Measurements from ENCODE around the gene DACT1. TPM values are rescaled to one million over a fixed set of nuclear protein-coding genes. Genes with fewer than 3 reads are reported as not detected.

Gene DACT1
- total RNA-seq, 1 donor from 2014 or later = 5.2 TPM

- no peaks in the 10 kb centered on the region for H3K9me3 ChIP-seq
- ATAC-seq = peak; percentile 84
- intact Hi-C loops (cut with DNase I) = no loop called here
- H3K36me3 ChIP-seq = no peaks in the 10 kb centered on the region
- no peak overlapping the region for H3K27ac ChIP-seq
- no peak overlapping the region for H3K4me3 ChIP-seq
- peak; percentile 68 for DNase-seq
- peaks cover 6% of the 10 kb centered on the region for H3K4me1 ChIP-seq
- no peak for TF ChIP-seq CTCF (IDR thresholded peaks at IDR 0.05)
- no peaks in the 10 kb centered on the region for H3K27me3 ChIP-seq
These were observed 53.2 kb downstream of the DACT1 start for GRCh38 chr14:58690801-58691516.

GRCh38 chr14:58693048-58693447, 55.3 kb downstream of the DACT1 start:
- H3K4me3 ChIP-seq = no peak overlapping the region
- H3K9me3 ChIP-seq = no peaks in the 10 kb centered on the region
- no peak overlapping the region for H3K27ac ChIP-seq
- TF ChIP-seq CTCF (IDR thresholded peaks at IDR 0.05) = no peak
- H3K36me3 ChIP-seq = no peaks in the 10 kb centered on the region
- H3K27me3 ChIP-seq = no peaks in the 10 kb centered on the region
- no peak for ATAC-seq
- intact Hi-C loops (cut with DNase I) = no loop called here
- DNase-seq = no peak
- peaks cover 9% of the 10 kb centered on the region for H3K4me1 ChIP-seq

GRCh38 chr14:58695514-58695913, 57.8 kb downstream of the DACT1 start:
- Histone ChIP-seq H3K4me3 (no peak overlapping the region), H3K36me3 (no peaks in the 10 kb centered on the region), H3K4me1 (peaks cover 11% of the 10 kb centered on the region), H3K27ac (no peak overlapping the region), H3K27me3 (no peaks in the 10 kb centered on the region), H3K9me3 (no peaks in the 10 kb centered on the region)
- ATAC-seq (no peak), DNase-seq (no peak)
- TF ChIP-seq CTCF (IDR thresholded peaks at IDR 0.05) = no peak
- intact Hi-C loops (cut with DNase I) = no loop called here

GRCh38 chr14:58697266-58697929, 59.6 kb downstream of the DACT1 start:
- ATAC-seq = no peak
- intact Hi-C loops (cut with DNase I) = no loop called here
- no peak for DNase-seq
- Histone ChIP-seq H3K4me3 (no peak overlapping the region), H3K9me3 (no peaks in the 10 kb centered on the region), H3K36me3 (no peaks in the 10 kb centered on the region), H3K27ac (no peak overlapping the region), H3K27me3 (no peaks in the 10 kb centered on the region), H3K4me1 (peaks cover 5% of the 10 kb centered on the region)
- TF ChIP-seq CTCF (IDR thresholded peaks at IDR 0.05) = no peak

Other genes starting within 250 kb of the DACT1 start
- gene TOMM20L, start 242.0 kb upstream of the DACT1 start, total RNA-seq = not detected
- 24.9 TPM for gene TIMM9, start 210.4 kb upstream of the DACT1 start, total RNA-seq
- 16.3 TPM for gene KIAA0586, start 210.2 kb upstream of the DACT1 start, total RNA-seq